Measurements from ENCODE around the gene RHAG. TPM values are rescaled to one million over a fixed set of nuclear protein-coding genes. Genes with fewer than 3 reads are reported as not detected.
"Not testable (repeated sequence)": the region's sequence is repeated elsewhere in the genome, so short reads cannot be mapped to it uniquely, and the experiment has no call there.

RHAG gene
- total and polyA plus RNA-seq, 4 experiments from 2014 or later, result not detected

GRCh38 chr6:49618257-49618656 is 18.4 kb downstream of the RHAG start:
- Histone ChIP-seq H3K4me1 (ENCODE audit: insufficient read depth, low read length) (no peaks in the 10 kb centered on the region), H3K9me3 (ENCODE audit: control insufficient read depth in 1 of 2, low read length in 2 of 2) (no peaks in the 10 kb centered on the region), H3K36me3 (ENCODE audit: insufficient read depth, low read length) (no peaks in the 10 kb centered on the region), H3K27ac (ENCODE audit: low read depth, low read length) (no peak overlapping the region), H3K4me3 (ENCODE audit: low read length in 2 of 2) (no peak overlapping the region), H3K27me3 (ENCODE audit: insufficient read depth, low read length) (no peaks in the 10 kb centered on the region)
- POLR2A ChIA-PET (ENCODE audit: partially characterized antibody), result no interaction called here
- H3K4me3 Mint-ChIP-seq, result no peak overlapping the region
- CTCF ChIA-PET (ENCODE audit: partially characterized antibody), result no interaction called here
- H3K4me1 Mint-ChIP-seq, result no peaks in the 10 kb centered on the region
- H3K36me3 Mint-ChIP-seq, result no peaks in the 10 kb centered on the region
- DNase-seq, result no peak
- no peaks in the 10 kb centered on the region for H3K9me3 Mint-ChIP-seq
- intact Hi-C loops (cut with micrococcal nuclease), result no loop called here
- H3K27ac Mint-ChIP-seq, result no peak overlapping the region
- H3K27me3 Mint-ChIP-seq, result no peaks in the 10 kb centered on the region

GRCh38 chr6:49614144-49614543 is 22.5 kb downstream of the RHAG start:
- H3K36me3 ChIP-seq (ENCODE audit: insufficient read depth, low read length); CTCF ChIA-PET (ENCODE audit: partially characterized antibody); H3K27me3 ChIP-seq (ENCODE audit: insufficient read depth, low read length); H3K27me3 Mint-ChIP-seq; H3K4me1 ChIP-seq (ENCODE audit: insufficient read depth, low read length); H3K9me3 Mint-ChIP-seq; H3K36me3 Mint-ChIP-seq; H3K4me3 Mint-ChIP-seq; POLR2A ChIA-PET (ENCODE audit: partially characterized antibody); H3K27ac ChIP-seq (ENCODE audit: low read depth, low read length); H3K4me1 Mint-ChIP-seq; H3K4me3 ChIP-seq (ENCODE audit: low read length in 2 of 2); H3K27ac Mint-ChIP-seq; DNase-seq; H3K9me3 ChIP-seq (ENCODE audit: control insufficient read depth in 1 of 2, low read length in 2 of 2); intact Hi-C loops (cut with micrococcal nuclease): not testable (repeated sequence)

GRCh38 chr6:49609285-49609684 is 27.4 kb downstream of the RHAG start:
- Histone ChIP-seq H3K27ac (ENCODE audit: low read depth, low read length) (no peak overlapping the region), H3K9me3 (ENCODE audit: control insufficient read depth in 1 of 2, low read length in 2 of 2) (no peaks in the 10 kb centered on the region), H3K27me3 (ENCODE audit: insufficient read depth, low read length) (no peaks in the 10 kb centered on the region), H3K4me3 (ENCODE audit: low read length in 2 of 2) (no peak overlapping the region), H3K36me3 (ENCODE audit: insufficient read depth, low read length) (no peaks in the 10 kb centered on the region), H3K4me1 (ENCODE audit: insufficient read depth, low read length) (no peaks in the 10 kb centered on the region)
- H3K27me3 Mint-ChIP-seq, result peaks cover 4 to 7% of the 10 kb centered on the region in 2 donors
- H3K27ac Mint-ChIP-seq, result no peak overlapping the region
- no peak for DNase-seq
- H3K36me3 Mint-ChIP-seq, result no peaks in the 10 kb centered on the region
- ChIA-PET CTCF (ENCODE audit: partially characterized antibody) (no interaction called here), POLR2A (ENCODE audit: partially characterized antibody) (no interaction called here)
- no peaks in the 10 kb centered on the region for H3K9me3 Mint-ChIP-seq
- intact Hi-C loops (cut with micrococcal nuclease), result no loop called here
- H3K4me3 Mint-ChIP-seq, result no peak overlapping the region
- H3K4me1 Mint-ChIP-seq, result no peaks in the 10 kb centered on the region

GRCh38 chr6:49608275-49608674 is 28.4 kb downstream of the RHAG start:
- H3K4me1 ChIP-seq (ENCODE audit: insufficient read depth, low read length); H3K27ac Mint-ChIP-seq; H3K27ac ChIP-seq (ENCODE audit: low read depth, low read length); H3K27me3 ChIP-seq (ENCODE audit: insufficient read depth, low read length); H3K36me3 Mint-ChIP-seq; DNase-seq; CTCF ChIA-PET (ENCODE audit: partially characterized antibody); H3K4me3 Mint-ChIP-seq; H3K9me3 Mint-ChIP-seq; H3K36me3 ChIP-seq (ENCODE audit: insufficient read depth, low read length); POLR2A ChIA-PET (ENCODE audit: partially characterized antibody); H3K4me1 Mint-ChIP-seq; intact Hi-C loops (cut with micrococcal nuclease); H3K4me3 ChIP-seq (ENCODE audit: low read length in 2 of 2); H3K9me3 ChIP-seq (ENCODE audit: control insufficient read depth in 1 of 2, low read length in 2 of 2); H3K27me3 Mint-ChIP-seq: not testable (repeated sequence)

GRCh38 chr6:49607391-49607982 is 29.2 kb downstream of the RHAG start:
- peaks cover 0 to 2% (median 0%) of the 10 kb centered on the region in 8 donors for H3K9me3 Mint-ChIP-seq
- no peaks in the 10 kb centered on the region for H3K36me3 ChIP-seq (ENCODE audit: insufficient read depth, low read length)
- no peak overlapping the region for H3K27ac ChIP-seq (ENCODE audit: low read depth, low read length)
- POLR2A ChIA-PET (ENCODE audit: partially characterized antibody), result no interaction called here
- intact Hi-C loops (cut with micrococcal nuclease), result no loop called here
- CTCF ChIA-PET (ENCODE audit: partially characterized antibody), result no interaction called here
- DNase-seq, result no peak
- H3K36me3 Mint-ChIP-seq, result no peaks in the 10 kb centered on the region
- H3K4me1 ChIP-seq (ENCODE audit: insufficient read depth, low read length), result no peaks in the 10 kb centered on the region
- no peaks in the 10 kb centered on the region for H3K4me1 Mint-ChIP-seq
- H3K27me3 ChIP-seq (ENCODE audit: insufficient read depth, low read length), result no peaks in the 10 kb centered on the region
- H3K4me3 ChIP-seq (ENCODE audit: low read length in 2 of 2), result no peak overlapping the region
- H3K27ac Mint-ChIP-seq, result no peak overlapping the region
- no peaks in the 10 kb centered on the region for H3K9me3 ChIP-seq (ENCODE audit: control insufficient read depth in 1 of 2, low read length in 2 of 2)
- H3K4me3 Mint-ChIP-seq, result no peak overlapping the region
- peaks cover 4 to 5% of the 10 kb centered on the region in 2 donors for H3K27me3 Mint-ChIP-seq

- no peak overlapping the region for H3K4me3 Mint-ChIP-seq
- DNase-seq, result peak in 4 of 5 donors; percentile 19 to 29 (median 29)
- intact Hi-C loops (cut with micrococcal nuclease), result no loop called here
- Histone ChIP-seq H3K4me3 (ENCODE audit: low read length in 2 of 2) (no peak overlapping the region), H3K36me3 (ENCODE audit: insufficient read depth, low read length) (no peaks in the 10 kb centered on the region), H3K27me3 (ENCODE audit: insufficient read depth, low read length) (no peaks in the 10 kb centered on the region), H3K27ac (ENCODE audit: low read depth, low read length) (no peak overlapping the region), H3K4me1 (ENCODE audit: insufficient read depth, low read length) (no peaks in the 10 kb centered on the region), H3K9me3 (ENCODE audit: control insufficient read depth in 1 of 2, low read length in 2 of 2) (no peaks in the 10 kb centered on the region)
- H3K27me3 Mint-ChIP-seq, result peaks cover 4 to 5% of the 10 kb centered on the region in 2 donors
- H3K27ac Mint-ChIP-seq, result no peak overlapping the region
- CTCF ChIA-PET (ENCODE audit: partially characterized antibody), result no interaction called here
- H3K4me1 Mint-ChIP-seq, result no peaks in the 10 kb centered on the region
- POLR2A ChIA-PET (ENCODE audit: partially characterized antibody), result no interaction called here
- no peaks in the 10 kb centered on the region for H3K36me3 Mint-ChIP-seq
- H3K9me3 Mint-ChIP-seq, result peaks cover 0 to 2% (median 0%) of the 10 kb centered on the region in 8 donors
These were observed 29.8 kb downstream of the RHAG start for GRCh38 chr6:49606721-49607390.

GRCh38 chr6:49604080-49604479 is 32.6 kb downstream of the RHAG start:
- H3K4me1 ChIP-seq (ENCODE audit: insufficient read depth, low read length); H3K4me3 Mint-ChIP-seq; intact Hi-C loops (cut with micrococcal nuclease); H3K27me3 ChIP-seq (ENCODE audit: insufficient read depth, low read length); DNase-seq; POLR2A ChIA-PET (ENCODE audit: partially characterized antibody); H3K36me3 Mint-ChIP-seq; H3K27ac ChIP-seq (ENCODE audit: low read depth, low read length); H3K27me3 Mint-ChIP-seq; H3K9me3 Mint-ChIP-seq; CTCF ChIA-PET (ENCODE audit: partially characterized antibody); H3K27ac Mint-ChIP-seq; H3K4me1 Mint-ChIP-seq; H3K4me3 ChIP-seq (ENCODE audit: low read length in 2 of 2); H3K36me3 ChIP-seq (ENCODE audit: insufficient read depth, low read length); H3K9me3 ChIP-seq (ENCODE audit: control insufficient read depth in 1 of 2, low read length in 2 of 2): not testable (repeated sequence)

GRCh38 chr6:49587262-49587661 is 49.4 kb downstream of the RHAG start:
- H3K36me3 Mint-ChIP-seq; DNase-seq; H3K27me3 ChIP-seq (ENCODE audit: insufficient read depth, low read length); H3K4me1 ChIP-seq (ENCODE audit: insufficient read depth, low read length); intact Hi-C loops (cut with micrococcal nuclease); H3K27ac Mint-ChIP-seq; H3K4me1 Mint-ChIP-seq; H3K9me3 Mint-ChIP-seq; H3K9me3 ChIP-seq (ENCODE audit: control insufficient read depth in 1 of 2, low read length in 2 of 2); H3K4me3 ChIP-seq (ENCODE audit: low read length in 2 of 2); H3K36me3 ChIP-seq (ENCODE audit: insufficient read depth, low read length); H3K4me3 Mint-ChIP-seq; H3K27ac ChIP-seq (ENCODE audit: low read depth, low read length); CTCF ChIA-PET (ENCODE audit: partially characterized antibody); H3K27me3 Mint-ChIP-seq; POLR2A ChIA-PET (ENCODE audit: partially characterized antibody): not testable (repeated sequence)
